GM18502 (cell line): Measurements from ENCODE around the gene FSIP2.
"Not testable (repeated sequence)": the region's sequence is repeated elsewhere in the genome, so short reads cannot be mapped to it uniquely, and the experiment has no call there.

Source experiments
- ATAC-seq: cut with Tn5 transposase; IDR thresholded peaks from one replicate; pipeline ENCODE4 v1.9.1; 2021; ENCODE audit warnings: mild to moderate bottlenecking; ENCODE audit not compliant: unreplicated experiment, poor library complexity

Gene FSIP2

DNA sequence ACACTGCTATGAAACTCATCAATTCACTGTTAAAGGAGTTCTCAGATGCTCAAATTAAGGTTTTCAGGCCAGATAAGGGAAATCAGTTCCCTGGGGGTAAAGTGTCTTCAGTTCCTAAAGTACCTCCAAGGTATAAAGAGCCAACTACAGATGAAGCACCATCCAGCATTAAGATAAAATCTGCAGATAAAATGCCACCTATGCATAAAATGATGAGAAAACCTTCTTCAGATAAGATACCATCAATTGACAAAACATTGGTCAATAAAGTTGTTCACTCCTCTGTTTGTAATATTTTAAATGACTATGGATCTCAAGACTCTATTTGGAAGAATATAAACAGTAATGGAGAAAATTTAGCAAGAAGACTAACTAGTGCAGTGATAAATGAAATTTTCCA is 68.2 kb downstream of the FSIP2 start:
- no peak for ATAC-seq

DNA sequence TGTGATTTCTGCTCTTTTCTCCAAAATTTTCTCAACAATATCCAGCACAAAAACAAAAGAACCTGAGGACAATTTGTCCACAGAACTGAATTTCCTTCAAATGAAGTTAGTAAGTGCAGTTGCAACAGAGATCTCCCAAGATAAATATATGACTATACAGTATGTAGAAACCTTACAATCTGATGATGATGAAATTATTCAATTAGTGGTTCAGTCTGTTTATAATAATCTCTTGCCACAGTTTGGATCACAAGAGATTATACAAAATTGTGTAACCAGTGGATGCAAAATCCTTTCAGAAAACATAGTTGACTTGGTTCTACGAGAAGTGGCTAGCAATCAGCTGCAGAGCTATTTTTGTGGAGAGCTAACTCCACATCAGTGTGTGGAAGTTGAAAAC is 68.7 kb downstream of the FSIP2 start:
- no peak for ATAC-seq

DNA sequence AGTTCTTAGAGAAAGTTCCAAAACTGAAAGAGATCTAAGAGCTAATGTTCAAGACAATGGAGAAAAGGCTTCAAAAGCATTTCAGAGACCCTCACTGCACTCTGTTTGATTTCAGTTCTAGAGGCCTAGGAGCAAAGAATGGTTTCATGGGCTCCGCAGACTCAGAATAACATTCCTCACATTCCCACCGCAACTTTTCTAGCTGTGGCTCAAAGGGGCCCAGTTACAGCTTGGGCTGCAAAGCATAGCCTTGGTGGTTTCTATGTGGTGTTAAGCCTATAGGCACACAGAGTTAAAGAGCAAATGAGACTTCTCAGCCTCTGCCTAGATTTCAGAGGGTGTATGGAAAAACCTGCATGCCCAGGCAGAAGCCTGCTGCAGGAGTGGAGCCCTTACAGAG is 73.0 kb downstream of the FSIP2 start:
- ATAC-seq, result no peak

DNA sequence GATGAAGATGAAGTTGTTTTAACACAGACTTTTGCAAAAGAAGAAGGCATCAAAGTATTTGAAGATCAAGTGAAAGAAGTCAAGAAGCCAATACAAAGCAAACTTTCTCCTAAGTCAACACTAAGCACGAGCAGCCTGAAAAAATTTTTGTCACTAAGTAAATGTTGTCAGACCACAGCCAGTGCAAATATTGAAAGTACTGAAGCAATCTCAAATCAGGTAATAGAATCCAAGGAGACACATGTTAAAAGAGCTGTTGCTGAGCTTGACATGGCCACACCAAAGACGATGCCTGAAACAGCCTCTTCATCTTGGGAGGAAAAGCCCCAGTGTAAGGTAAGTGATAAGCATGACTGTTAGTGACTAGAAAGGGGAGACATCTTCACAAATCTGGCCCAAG is 75.1 kb downstream of the FSIP2 start:
- no peak for ATAC-seq

DNA sequence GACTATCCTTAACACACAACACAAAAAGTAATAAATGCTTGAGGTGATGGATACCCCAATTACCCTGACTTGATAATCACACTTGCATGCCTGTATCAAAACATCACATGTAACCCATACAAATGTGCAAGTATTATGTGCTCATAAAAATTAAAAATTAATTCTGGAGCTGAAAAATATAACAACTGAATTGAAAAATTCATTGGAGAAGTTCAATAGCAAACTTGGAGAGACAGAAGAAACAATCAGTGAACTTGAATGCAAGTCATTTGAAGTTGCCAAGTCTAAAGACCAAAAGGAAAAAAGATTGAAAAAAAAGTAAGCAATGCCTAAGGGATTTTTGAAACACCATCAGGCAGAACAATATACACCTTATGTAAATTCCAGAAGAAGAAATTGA is 79.4 kb downstream of the FSIP2 start:
- no peak for ATAC-seq

DNA sequence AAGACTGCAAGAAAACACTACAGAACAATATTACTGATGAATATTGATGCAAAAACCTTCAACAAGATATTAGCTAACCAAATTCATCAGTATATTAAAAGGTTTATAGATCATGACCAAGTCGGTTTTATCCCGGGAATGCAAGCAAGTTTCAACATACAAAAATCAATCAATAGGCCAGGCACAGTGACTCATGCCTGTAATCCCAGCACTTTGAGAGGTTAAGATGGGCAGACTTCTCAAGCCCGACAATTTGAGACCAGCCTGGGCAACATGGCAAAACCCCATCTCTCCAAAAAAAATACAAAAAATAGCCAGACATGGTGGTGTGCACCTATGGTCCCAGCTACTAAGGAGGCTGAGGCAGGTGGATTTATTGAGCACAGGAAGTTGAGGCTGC is 82.9 kb downstream of the FSIP2 start:
- ATAC-seq, result no peak

DNA sequence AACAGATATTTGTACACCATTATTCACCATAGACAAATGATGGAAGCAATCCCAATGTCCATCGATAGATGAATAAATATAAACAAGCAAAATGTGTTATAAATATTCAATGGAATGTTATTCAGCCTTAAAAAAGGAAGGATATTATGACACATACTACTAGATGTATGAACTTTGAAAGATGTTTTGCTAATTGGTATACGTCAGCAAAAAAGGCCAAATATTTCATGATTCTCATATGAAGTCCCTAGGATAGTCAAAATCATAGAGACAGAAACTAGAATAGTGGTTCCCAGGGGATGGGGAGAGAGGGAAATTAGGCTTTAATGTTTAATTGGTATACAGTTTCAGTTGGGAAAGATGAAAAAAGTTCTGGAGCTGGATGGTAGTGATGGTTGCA is 85.2 kb downstream of the FSIP2 start:
- no peak for ATAC-seq

DNA sequence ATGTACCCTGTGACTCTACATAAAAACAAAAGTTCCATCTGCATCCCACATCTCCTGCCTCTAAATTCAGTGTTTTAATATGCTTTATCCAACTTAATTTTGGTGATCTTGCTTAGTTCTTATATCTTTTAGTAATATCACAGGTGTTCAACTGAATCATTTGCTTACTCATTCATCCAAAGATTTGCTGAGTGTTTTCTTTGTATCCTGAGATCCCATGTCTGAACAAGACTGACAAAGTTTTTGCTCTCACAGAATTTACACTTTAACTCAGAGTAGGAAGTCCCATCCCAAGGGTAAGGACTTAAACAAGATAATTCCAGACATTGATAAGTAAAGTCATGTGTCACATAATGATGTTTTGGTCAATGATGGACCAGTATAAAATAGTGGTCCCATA is 87.0 kb downstream of the FSIP2 start:
- ATAC-seq, result no peak

DNA sequence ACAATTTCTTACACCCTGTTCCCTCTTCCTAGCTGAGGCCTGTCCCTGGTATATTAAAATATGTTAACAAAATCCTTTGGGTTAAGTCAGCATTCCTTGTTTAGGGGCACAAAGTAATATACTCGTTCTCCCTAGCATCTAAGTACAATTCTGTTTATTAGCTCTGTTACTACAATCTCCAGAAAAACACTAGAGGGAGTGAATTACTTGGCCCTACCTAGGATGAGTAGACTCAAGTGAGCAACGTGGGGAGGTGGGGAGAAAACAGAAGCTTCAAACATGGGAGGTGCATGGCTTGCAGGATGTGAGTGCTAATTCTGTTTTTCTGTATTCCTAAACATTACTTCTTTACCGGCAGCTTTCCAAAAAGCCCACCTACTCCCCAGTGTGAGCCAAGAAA is 89.7 kb downstream of the FSIP2 start:
- ATAC-seq, result no peak

DNA sequence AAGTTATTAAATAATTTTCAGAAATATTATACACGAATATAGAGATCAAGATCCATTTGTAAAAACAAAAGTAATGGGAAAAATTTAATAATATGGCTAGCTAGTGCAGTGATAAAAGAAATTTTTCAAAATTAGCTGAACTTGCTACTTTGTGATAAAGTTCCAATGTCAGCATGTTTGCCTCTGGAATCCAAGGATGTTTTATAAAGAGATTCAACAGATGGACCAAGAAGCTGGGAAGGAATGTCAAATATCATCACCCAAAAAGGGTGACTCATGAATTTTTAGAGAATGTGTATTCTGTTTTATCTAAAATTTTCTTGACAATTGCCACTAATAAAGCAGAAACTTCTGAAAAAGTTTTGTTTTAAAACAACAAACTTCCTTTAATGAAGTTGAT is 95.3 kb downstream of the FSIP2 start:
- no peak for ATAC-seq

DNA sequence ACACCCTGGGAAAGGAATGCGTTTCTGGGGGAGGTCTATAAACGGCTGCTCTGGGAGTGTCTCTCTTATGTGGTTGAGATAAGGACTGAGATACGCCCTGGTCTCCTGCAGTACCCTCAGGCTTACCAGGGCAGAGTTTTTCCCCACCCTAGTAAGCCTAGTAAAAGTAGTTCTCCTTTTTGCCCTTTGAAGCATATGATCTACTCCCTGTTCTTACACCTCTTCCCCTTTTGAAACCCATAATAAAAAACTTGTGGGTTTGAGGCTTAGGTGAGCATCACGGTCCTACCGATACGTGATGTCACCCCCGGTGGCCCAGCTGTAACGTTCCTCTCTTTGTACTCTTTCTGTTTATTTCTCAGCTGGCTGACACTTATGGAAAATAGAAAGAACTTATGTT is 97.4 kb downstream of the FSIP2 start:
- ATAC-seq, result no peak

DNA sequence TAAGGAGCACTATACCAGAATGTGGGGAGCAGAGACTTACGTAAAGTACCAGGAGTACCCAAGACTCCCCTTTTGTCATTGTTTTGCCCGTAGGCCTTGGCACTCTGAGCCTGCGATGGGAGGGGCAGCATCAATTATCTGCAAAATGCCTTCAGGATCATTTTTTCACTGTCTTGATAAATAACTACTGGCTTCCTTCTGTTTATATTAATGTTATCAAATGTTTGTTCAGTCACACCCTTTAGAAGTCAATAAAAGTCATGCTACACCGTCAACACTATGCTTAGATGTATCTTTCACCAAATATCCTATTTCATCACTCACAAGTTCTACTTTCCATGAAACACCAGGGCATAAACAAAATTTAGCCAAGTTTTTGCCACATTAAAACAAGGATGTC is 116.3 kb downstream of the FSIP2 start:
- ATAC-seq, result no peak

DNA sequence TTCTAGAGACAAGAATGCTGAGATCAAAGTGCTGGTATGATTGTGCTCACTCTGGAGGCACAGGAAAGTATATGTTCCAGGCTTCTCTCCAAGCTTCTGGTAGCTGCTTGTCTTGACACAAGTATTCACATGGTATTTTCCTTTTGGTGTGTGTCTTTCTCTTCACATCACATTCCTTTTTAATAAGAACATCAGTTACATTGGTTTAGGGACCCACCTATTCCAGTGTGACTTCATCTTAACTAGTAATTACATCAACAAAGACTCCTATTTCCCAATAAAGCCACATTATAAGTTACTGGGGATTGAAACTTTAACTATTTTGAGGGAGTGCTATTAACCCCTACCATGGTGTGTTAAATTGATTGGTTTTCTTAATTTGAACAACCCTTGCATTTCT is 119.1 kb downstream of the FSIP2 start:
- ATAC-seq, result no peak

DNA sequence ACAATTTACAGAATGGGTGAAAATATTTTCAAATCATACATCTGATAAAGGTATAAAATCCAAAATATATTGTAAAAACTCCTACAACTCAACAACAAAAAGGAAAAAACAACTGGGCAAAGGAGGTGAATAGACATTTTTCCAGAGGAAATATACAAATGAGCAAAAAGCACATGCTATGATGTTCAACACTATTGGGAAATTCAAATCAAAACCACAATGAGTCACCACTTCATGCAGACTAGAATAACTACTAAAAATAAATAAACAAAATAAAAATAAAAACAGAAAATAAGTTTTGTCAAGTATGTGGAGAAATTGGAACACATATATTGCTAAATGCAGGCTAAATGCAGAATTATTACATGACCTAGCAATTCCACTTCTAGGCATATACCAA is 120.9 kb downstream of the FSIP2 start:
- no peak for ATAC-seq

DNA sequence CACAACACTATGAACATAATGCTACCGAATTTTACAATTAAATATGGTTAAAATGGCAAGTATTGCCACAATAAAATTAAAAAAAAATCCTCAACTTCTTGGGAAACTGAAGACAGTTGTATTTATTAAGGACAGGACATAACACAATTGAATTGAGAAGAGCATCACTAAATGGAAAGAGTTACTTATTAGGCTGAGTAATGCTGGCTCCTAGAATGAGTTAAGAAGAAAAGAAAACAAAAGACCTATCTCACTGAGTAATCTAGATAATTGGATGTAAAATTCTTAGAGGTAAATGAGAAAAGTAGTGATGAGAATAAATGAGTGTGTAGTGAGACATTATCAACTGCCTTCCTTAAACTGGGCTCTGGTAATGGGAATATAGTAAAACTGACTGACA is 121.7 kb downstream of the FSIP2 start:
- ATAC-seq, result no peak

DNA sequence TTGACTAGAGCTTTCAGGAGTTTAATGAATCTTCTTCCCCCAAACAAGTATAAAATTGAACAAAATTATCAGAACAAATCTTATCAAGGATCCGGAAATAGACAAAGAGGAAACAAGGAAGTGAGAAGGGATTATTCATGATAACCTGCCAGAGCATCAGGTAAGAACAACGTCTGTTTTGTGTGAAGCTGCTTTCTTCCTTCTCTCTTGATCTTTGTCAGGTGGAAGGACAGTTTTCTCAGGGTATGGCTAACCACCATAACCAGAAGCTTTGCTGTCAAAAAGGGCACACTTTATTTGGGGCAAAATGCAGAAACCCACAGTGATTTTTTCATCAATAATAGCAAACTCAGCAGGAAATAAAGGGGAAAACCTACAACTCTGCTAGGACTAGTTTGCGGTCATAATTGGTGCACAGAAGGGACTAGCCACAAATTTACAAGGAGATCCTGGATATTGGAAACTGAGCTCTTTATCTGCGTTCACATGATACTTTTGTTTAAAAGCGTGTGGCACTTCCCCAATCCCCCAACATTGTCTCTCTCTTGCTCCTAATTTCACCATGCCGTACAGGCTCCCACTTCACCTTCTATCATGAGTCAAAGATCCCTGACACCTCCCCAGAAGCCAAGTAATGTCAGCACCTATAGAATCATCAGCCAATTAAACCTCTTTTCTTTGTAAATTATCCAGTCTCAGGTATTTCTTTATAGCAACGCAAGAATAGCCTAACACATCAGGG is 124.2 kb downstream of the FSIP2 start:
- ATAC-seq, result no peak

DNA sequence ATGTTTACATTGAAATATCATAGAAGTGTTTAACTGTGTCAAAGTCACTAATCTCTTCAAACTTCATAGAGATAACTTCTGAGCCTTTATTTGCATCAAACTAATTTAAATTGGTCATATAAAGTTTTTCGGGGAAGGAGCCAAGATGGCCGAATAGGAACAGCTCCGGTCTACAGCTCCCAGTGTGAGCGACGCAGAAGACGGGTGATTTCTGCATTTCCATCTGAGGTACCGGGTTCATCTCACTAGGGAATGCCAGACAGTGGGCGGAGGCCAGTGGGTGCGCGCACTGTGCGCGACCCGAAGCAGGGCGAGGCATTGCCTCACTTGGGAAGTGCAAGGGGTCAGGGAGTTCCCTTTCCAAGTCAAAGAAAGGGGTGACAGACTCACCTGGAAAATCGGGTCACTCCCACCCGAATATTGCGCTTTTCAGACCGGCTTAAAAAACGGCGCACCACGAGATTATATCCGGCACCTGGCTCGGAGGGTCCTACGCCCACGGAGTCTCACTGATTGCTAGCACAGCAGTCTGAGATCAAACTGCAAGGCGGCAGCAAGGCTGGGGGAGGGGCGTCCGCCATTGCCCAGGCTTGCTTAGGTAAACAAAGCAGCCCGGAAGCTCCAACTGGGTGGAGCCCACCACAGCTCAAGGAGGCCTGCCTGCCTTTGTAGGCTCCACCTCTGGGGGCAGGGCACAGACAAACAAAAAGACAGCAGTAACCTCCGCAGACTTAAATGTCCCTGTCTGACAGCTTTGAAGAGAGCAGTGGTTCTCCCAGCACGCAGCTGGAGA is 126.1 kb downstream of the FSIP2 start:
- not testable (repeated sequence) for ATAC-seq

DNA sequence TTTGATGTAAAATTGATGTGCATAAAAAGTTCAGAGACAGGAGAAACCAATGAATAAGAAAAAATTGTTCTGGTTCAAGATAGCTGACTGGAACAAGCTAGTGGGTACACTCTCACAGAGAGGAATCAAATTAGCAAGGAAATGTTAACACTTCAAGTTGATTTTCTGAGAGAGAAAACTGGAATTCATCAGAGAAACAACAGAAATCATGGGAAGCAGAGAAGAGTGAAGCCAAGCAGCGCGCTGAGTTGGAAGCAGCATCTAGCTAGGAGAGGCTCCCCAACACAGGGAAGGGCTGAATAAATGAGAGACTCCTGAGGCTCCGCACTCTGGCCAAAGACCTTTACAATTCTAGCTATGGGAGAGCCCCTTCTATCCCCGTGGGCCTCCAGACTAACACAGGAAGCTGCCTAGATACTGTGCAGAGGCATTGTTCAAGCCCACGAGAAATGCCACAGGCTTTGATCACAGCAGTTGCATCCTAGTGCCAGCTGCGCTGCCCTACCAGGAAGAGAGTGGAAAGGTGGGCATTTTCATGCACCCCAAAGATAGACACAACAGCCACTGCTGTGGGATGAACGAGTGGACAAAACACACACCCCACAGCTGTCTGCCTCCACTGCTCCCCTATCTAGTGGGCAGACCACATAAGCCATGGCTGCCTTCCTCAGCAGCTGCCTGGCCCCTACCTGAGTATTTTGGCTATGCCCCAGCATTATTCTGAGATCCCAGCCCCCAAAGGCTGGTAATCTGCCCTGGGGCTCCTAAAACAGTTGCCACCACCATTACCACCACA is 136.7 kb downstream of the FSIP2 start:
- no peak for ATAC-seq

DNA sequence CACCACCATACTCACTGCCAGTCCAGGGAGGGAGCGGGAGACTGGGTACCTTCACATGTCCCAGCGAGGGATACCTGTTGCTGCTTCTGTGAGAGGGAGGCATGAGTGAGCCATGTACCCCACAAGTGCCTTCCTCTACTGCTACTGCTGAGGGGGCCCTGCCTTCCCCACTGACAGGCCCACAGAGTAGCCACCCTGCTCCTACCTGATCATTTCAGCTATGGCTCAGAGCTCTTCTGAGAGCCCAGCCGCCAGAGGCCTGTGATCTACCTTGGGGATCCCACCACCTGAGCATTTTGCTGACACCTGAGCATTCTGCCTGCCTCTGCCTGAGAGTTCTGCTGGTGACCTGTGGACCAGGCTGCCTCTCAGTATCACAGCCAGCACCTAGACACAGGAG is 137.6 kb downstream of the FSIP2 start:
- ATAC-seq, result no peak

DNA sequence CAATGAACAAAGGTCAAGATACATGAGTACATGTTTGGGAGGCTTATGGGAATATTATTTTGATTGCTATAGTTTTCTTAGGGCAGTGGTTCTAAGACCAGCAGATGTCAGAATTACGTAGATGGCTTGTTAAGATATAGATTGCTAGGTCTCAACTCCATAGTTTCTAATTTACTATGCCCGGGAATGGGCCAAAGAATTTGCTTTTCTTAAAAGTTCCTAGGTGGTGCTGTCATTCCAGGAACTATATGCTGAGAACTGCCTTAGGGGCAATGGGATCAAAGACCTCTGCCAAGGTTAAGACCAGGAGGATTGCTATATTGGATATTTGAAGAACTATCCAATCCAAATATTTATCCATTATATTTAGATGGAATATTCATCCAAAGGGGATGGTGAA is 141.8 kb downstream of the FSIP2 start:
- ATAC-seq, result no peak
